Spleen (tissue), 11 donors: ENCODE results near the gene ATP5F1D. TPM values are rescaled to one million over a fixed set of nuclear protein-coding genes. Genes with fewer than 3 reads are reported as not detected.
A peak's percentile ranks its signal among the peaks of the same experiment; 100 is the strongest.

ENCODE experiments used
- DNase-seq: peaks from one replicate; pipeline ENCODE4 v3.0.0-alpha.2; 2020
- H3K27ac ChIP-seq, 8 donors: fragments of 200-600 bp; sonication (generic) in 7 of 8; 1 replicate in 4 of 8; 2 replicates in 4 of 8; pipeline versions ENCODE4 v1.5.0 to v1.8.0; 2016 to 2021; ENCODE audit warnings: inconsistent platforms in 4 of 8, mild to moderate bottlenecking in 4 of 8, moderate library complexity in 1 of 8
- H3K27me3 ChIP-seq, 7 donors: fragments of 200-600 bp; sonication (generic) in 6 of 7; replicated peaks in 1 of 7; 1 replicate in 4 of 7; 2 replicates in 3 of 7; pipeline versions ENCODE4 v1.5.0 to v1.8.0; 2016 to 2021; ENCODE audit warnings: inconsistent platforms in 3 of 7, mild to moderate bottlenecking in 1 of 7
- H3K36me3 ChIP-seq, 6 donors: fragments of 200-600 bp; sonication (generic) in 5 of 6; 1 replicate in 4 of 6; 2 replicates in 2 of 6; pipeline versions ENCODE4 v1.5.0 to v1.8.0; 2016 to 2021; ENCODE audit warnings: inconsistent platforms in 2 of 6
- H3K4me1 ChIP-seq, 6 donors: fragments of 200-600 bp; sonication (generic) in 5 of 6; 1 replicate in 3 of 6; 2 replicates in 3 of 6; pipeline versions ENCODE4 v1.5.0 to v1.8.0; 2016 to 2021; ENCODE audit warnings: inconsistent platforms in 3 of 6
- H3K4me3 ChIP-seq, 8 donors: fragments of 200-600 bp; sonication (generic) in 7 of 8; 1 replicate in 4 of 8; 2 replicates in 4 of 8; pipeline versions ENCODE4 v1.5.0 to v1.8.0; 2016 to 2021; ENCODE audit warnings: inconsistent platforms in 4 of 8, mild to moderate bottlenecking in 4 of 8, moderate library complexity in 2 of 8
- H3K9me3 ChIP-seq, 8 donors: fragments of 200-600 bp; sonication (generic) in 7 of 8; 1 replicate in 4 of 8; 2 replicates in 4 of 8; pipeline versions ENCODE4 v1.5.0 to v1.8.0; 2016 to 2021; ENCODE audit warnings: inconsistent platforms in 4 of 8
- POLR2A ChIP-seq, 3 donors: fragments of 450-650 bp; IDR thresholded peaks; one replicate each; pipeline ENCODE4 v1.5.1; 2017; ENCODE audit warnings: antibody characterized with exemption in 3 of 3, mild to moderate bottlenecking in 1 of 3
- POLR2AphosphoS5 ChIP-seq, 3 donors: sonication (generic); formaldehyde crosslinking; IDR thresholded peaks; one replicate each; pipeline ENCODE4 v1.5.1; 2017; ENCODE audit warnings: antibody characterized with exemption in 3 of 3
- WGBS, 5 donors: extraction: QIAGEN DNeasy Blood & Tissue Kit in 3 of 5; methylation state at CpG; one replicate each; pipeline versions ENCODE4 v1.1.5 to v1.1.7; 2013 to 2018; 5-methylcytosine and 5-hydroxymethylcytosine counted together
- intact Hi-C: fragments of 100-400 bp; cut with DNase I; formaldehyde crosslinking; loops from one replicate; pipeline ENCODE4 v1.15.0; 2023; ENCODE audit warnings: low total_unique reads
- polyA plus RNA-seq, 3 donors: library from polyadenylated mRNA; stranded (reverse); fragments of 200-250 nt; gene quantifications; one replicate each; pipeline ENCODE4 v1.2.1, GENCODE V29; 2013
- total RNA-seq, 7 donors: library from RNA; depleted of rRNA in 3 of 7; stranded (reverse); fragments of >200 nt in 3 of 7; fragmentation: NEBNext Ultra II Directional in 4 of 7; extraction: Animal tissue kit (Norgen Biotek cat#: 25700) in 4 of 7; gene quantifications; one replicate each; pipeline versions ENCODE4 v1.1.0 to v1.2.1, GENCODE V29; 2016 to 2021
- TF ChIP-seq, protein P1 (sequence below), 11 experiments: fragments of 200-600 bp in 7 of 11; fragments of 450-650 bp in 4 of 11; sonication (generic) in 4 of 11; IDR thresholded peaks in 8 of 11; conservative IDR thresholded peaks in 3 of 11; 1 replicate in 7 of 11; 2 replicates in 4 of 11; pipeline versions ENCODE4 v1.4.0 to v1.8.0; 2016 to 2021; ENCODE audit warnings: antibody characterized with exemption in 11 of 11, inconsistent platforms in 4 of 11, mild to moderate bottlenecking in 1 of 11
- donor health status: healthy with polysubstance abuse.
- donor health status: DM: no; HTN: no; CAD: no; lungs with moderate emphysema.
- donor health status: DM: no; HTN: no; CAD: no.
- donor health status: Bipolar disorder and iron deficiency.
- donor health status: healthy.
- donor health status: DM: no; HTN: no; CAD: no.
- donor health status: DM: yes; HTN: yes; CAD: no.

The ATP5F1D gene
- total and polyA plus RNA-seq, 10 donors: 49.1 to 166 (median 121) TPM

DNA sequence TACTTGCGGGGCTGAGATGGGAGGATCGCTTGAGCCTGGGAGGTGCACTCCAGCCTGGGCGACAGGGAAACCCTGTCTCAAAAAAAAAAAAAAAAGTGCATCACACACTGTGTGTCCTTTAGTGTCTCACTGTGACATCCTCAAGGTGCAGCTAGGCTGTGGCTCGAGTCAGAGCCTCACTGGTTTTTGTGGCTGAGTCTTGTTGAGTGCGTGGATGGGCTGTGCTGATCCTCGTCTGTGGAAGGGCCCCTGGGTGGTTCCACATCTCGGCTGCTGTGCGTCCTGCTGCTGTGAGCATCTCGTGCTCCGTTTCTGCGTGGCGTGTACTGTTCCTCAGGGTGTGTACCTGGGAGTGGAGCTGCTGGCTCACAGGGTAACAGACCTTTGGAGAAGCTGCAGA lies 24.8 kb upstream of the ATP5F1D start:
- 89 to 95% (median 93%) methylated on average over 12 of the region's 12 CpGs for WGBS, 5 donors
- H3K9me3 ChIP-seq: no peaks in the 10 kb centered on the region
- H3K4me1 ChIP-seq: peaks cover 40 to 94% (median 77%) of the 10 kb centered on the region in 6 donors
- H3K4me3 ChIP-seq: no peak overlapping the region
- intact Hi-C loops: no loop called here
- peak overlapping the region in 3 of 8 donors; percentile 66 to 91 (median 74) for H3K27ac ChIP-seq
- DNase-seq: no peak
- H3K27me3 ChIP-seq: no peaks in the 10 kb centered on the region
- peaks cover 0 to 89% (median 29%) of the 10 kb centered on the region in 6 donors for H3K36me3 ChIP-seq
- TF ChIP-seq POLR2AphosphoS5 (IDR thresholded peaks at IDR 0.05) (no peak), POLR2A (IDR thresholded peaks at IDR 0.05) (no peak)
- TF ChIP-seq, protein P1, sequence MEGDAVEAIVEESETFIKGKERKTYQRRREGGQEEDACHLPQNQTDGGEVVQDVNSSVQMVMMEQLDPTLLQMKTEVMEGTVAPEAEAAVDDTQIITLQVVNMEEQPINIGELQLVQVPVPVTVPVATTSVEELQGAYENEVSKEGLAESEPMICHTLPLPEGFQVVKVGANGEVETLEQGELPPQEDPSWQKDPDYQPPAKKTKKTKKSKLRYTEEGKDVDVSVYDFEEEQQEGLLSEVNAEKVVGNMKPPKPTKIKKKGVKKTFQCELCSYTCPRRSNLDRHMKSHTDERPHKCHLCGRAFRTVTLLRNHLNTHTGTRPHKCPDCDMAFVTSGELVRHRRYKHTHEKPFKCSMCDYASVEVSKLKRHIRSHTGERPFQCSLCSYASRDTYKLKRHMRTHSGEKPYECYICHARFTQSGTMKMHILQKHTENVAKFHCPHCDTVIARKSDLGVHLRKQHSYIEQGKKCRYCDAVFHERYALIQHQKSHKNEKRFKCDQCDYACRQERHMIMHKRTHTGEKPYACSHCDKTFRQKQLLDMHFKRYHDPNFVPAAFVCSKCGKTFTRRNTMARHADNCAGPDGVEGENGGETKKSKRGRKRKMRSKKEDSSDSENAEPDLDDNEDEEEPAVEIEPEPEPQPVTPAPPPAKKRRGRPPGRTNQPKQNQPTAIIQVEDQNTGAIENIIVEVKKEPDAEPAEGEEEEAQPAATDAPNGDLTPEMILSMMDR (IDR thresholded peaks at IDR 0.05 in 8 of 11, conservative IDR thresholded peaks at IDR 0.05 in 3 of 11): no peak

DNA sequence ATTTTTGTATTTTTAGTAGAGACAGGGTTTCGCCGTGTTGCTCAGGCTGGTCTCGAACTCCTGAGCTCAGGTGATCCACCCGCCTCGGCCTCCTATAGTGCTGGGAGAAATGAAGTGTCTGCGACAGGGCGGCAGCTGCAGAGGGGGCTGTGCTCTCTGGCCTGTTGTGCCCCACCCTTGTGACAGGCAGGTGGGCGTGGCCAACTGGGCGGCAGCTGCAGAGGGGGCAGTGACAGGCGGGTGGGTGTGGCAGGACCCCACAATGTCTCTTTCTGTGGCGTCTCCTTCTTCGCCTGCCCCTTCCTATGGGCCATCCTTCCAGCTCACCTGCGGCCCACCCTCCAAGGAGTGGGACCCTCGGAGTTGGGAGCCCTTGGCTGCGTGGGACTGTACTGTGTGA lies 24.2 kb upstream of the ATP5F1D start:
- TF ChIP-seq POLR2A (IDR thresholded peaks at IDR 0.05) (no peak), POLR2AphosphoS5 (IDR thresholded peaks at IDR 0.05) (no peak)
- TF ChIP-seq, protein P1 (IDR thresholded peaks at IDR 0.05 in 8 of 11, conservative IDR thresholded peaks at IDR 0.05 in 3 of 11): no peak
- no peak for DNase-seq
- Histone ChIP-seq H3K9me3 (no peaks in the 10 kb centered on the region), H3K4me3 (no peak overlapping the region), H3K4me1 (peaks cover 39 to 94% (median 77%) of the 10 kb centered on the region in 6 donors), H3K27ac (peak overlapping the region in 7 of 8 donors; percentile 11 to 91 (median 66)), H3K36me3 (peaks cover 0 to 89% (median 31%) of the 10 kb centered on the region in 6 donors), H3K27me3 (no peaks in the 10 kb centered on the region)
- intact Hi-C loops: no loop called here
- WGBS, 5 donors: 75 to 94% (median 87%) methylated on average over 13 to 15 of the region's 15 CpGs

DNA sequence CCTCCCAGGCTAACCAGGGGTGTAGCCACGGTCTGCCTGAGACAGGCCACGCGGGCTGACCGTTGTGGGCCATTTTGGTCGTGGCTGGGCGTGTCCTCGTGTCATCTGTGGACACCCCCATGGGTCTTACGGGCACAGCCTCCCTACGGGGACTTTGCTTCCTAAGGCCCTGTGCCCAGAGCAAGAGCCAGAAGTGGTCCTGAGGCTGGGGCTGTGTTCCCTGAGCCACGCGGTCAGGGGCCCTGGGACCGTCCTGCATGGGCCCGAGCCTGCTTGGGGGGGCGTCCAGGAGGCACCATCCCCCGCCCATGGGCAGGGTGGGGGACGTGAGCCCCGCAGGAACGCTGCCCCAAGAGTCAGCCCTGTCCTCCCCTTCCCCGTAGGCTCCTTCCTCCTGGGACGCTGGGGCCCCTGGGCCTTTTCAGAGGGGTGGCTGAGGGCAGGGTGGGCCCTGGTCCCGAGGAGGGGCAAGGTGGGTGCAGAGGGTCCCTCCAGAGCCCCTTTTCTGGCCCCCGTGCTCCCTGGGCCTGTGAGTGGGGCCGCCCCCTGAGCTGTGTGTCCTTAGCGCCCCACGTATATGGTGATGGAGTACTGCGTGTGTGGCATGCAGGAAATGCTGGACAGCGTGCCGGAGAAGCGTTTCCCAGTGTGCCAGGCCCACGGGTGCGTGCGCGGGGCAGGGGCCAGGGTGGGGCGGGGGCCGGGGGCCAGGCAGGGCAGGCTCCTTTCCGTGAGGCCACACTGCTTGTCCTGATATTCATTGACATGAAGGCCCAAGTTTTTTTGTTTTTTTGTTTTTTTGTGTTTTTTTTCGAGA lies 22.6 kb upstream of the ATP5F1D start:
- WGBS, 5 donors: 82 to 90% (median 86%) methylated on average over 30 to 37 of the region's 37 CpGs
- intact Hi-C loops: no loop called here
- Histone ChIP-seq H3K27ac (peak overlapping the region in 7 of 8 donors; percentile 52 to 91 (median 66)), H3K4me3 (no peak overlapping the region), H3K27me3 (no peaks in the 10 kb centered on the region), H3K4me1 (peaks cover 26 to 94% (median 70%) of the 10 kb centered on the region in 6 donors), H3K36me3 (peaks cover 0 to 95% (median 45%) of the 10 kb centered on the region in 6 donors), H3K9me3 (no peaks in the 10 kb centered on the region)
- TF ChIP-seq POLR2A (IDR thresholded peaks at IDR 0.05): no peak
- TF ChIP-seq, protein P1 (IDR thresholded peaks at IDR 0.05 in 8 of 11, conservative IDR thresholded peaks at IDR 0.05 in 3 of 11): no peak
- no peak for TF ChIP-seq POLR2AphosphoS5 (IDR thresholded peaks at IDR 0.05)
- DNase-seq: no peak

- Histone ChIP-seq H3K27ac (peak overlapping the region in 1 of 8 donors; percentile 28), H3K27me3 (no peaks in the 10 kb centered on the region), H3K9me3 (no peaks in the 10 kb centered on the region), H3K4me1 (peaks cover 16 to 84% (median 60%) of the 10 kb centered on the region in 6 donors), H3K4me3 (no peak overlapping the region), H3K36me3 (peaks cover 0 to 97% (median 51%) of the 10 kb centered on the region in 6 donors)
- intact Hi-C loops: no loop called here
- WGBS, 5 donors: 90 to 96% (median 94%) methylated on average over 5 to 19 of the region's 19 CpGs
- TF ChIP-seq, protein P1 (IDR thresholded peaks at IDR 0.05 in 8 of 11, conservative IDR thresholded peaks at IDR 0.05 in 3 of 11): no peak
- no peak for TF ChIP-seq POLR2A (IDR thresholded peaks at IDR 0.05)
- TF ChIP-seq POLR2AphosphoS5 (IDR thresholded peaks at IDR 0.05): no peak
- DNase-seq: no peak
Measured at GRCh38 chr19:1219786-1220476, 21.6 kb upstream of the ATP5F1D start.
